ENCODE measurements around the gene SIRT6. TPM values are rescaled to one million over a fixed set of nuclear protein-coding genes. Genes with fewer than 3 reads are reported as not detected.

Gene SIRT6
- polyA plus RNA-seq, 1 of the 3 experiments (the other 2 are of a cell fraction): 41.0 TPM

DNA sequence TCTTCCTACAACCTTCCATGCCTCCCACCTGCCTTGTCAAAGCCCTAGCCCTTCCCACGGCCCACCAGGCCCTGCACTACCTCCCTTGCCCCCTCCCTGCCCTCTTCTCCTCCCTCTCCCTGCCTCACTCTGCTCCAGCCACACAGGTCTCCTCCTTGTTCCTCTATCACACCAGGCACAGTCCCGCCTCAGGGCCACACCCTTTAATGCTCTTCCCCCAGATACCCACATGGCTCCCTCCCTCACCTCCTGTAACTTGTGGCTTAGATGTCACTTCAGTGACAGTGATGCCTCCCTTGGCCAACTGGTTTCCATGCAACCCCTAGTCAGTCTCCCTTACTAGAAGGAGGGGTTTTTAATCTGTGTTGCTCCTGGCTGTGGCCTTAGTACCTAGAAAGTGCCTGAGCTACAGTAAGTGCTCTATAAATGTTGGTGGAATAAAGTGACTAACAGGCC is 1.3 kb downstream of the SIRT6 start:
- TF ChIP-seq RCOR1 (IDR thresholded peaks at IDR 0.05; ENCODE audit: low read length): no peak
- no peak for TF ChIP-seq EP300 (IDR thresholded peaks at IDR 0.05; ENCODE audit: borderline replicate concordance in 1 of 2, low read depth in 1 of 2, low read length in 1 of 2)
- TF ChIP-seq TAF1 (IDR thresholded peaks at IDR 0.05; ENCODE audit: borderline replicate concordance, low read depth, low read length): no peak
- TF ChIP-seq ELF1 (IDR thresholded peaks at IDR 0.05): no peak
- TF ChIP-seq, protein P1, sequence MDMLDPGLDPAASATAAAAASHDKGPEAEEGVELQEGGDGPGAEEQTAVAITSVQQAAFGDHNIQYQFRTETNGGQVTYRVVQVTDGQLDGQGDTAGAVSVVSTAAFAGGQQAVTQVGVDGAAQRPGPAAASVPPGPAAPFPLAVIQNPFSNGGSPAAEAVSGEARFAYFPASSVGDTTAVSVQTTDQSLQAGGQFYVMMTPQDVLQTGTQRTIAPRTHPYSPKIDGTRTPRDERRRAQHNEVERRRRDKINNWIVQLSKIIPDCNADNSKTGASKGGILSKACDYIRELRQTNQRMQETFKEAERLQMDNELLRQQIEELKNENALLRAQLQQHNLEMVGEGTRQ (IDR thresholded peaks at IDR 0.05; ENCODE audit: borderline replicate concordance, low read depth, low read length): no peak
- no peak for TF ChIP-seq FOXJ3 (CRISPR knock-in tag; IDR thresholded peaks at IDR 0.05)
- TF ChIP-seq RFX5 (IDR thresholded peaks at IDR 0.05; ENCODE audit: low read length): no peak
- TF ChIP-seq, protein P2, sequence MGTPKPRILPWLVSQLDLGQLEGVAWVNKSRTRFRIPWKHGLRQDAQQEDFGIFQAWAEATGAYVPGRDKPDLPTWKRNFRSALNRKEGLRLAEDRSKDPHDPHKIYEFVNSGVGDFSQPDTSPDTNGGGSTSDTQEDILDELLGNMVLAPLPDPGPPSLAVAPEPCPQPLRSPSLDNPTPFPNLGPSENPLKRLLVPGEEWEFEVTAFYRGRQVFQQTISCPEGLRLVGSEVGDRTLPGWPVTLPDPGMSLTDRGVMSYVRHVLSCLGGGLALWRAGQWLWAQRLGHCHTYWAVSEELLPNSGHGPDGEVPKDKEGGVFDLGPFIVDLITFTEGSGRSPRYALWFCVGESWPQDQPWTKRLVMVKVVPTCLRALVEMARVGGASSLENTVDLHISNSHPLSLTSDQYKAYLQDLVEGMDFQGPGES (IDR thresholded peaks at IDR 0.05; ENCODE audit: low read depth, low read length): no peak
- 89% methylated on average over 2 of the region's 2 CpGs for WGBS (ENCODE audit: low lambda C conversion rate)
- H3K9me2 ChIP-seq: no peaks in the 10 kb centered on the region
- H3K79me2 ChIP-seq (ENCODE audit: insufficient read depth): peaks cover 16% of the 10 kb centered on the region; the same call in 1 of the 2 replicates
- no peaks in the 10 kb centered on the region for H3F3A ChIP-seq (replicated peaks; ENCODE audit: insufficient read depth)
- H3K4me3 ChIP-seq (ENCODE audit: low read depth in 2 of 2, low read length in 1 of 2): peak overlapping the region; percentile 76 to 99; a peak in 3 of 4 replicates
- CTCF ChIA-PET: no interaction called here
- H3K4me1 ChIP-seq (ENCODE audit: control insufficient read depth in 1 of 2, insufficient read depth in 2 of 2, low read depth in 1 of 2, low read length in 1 of 2): peaks cover 0 to 7% of the 10 kb centered on the region in 2 experiments; a peak in 1 of 4 replicates
- no peaks in the 10 kb centered on the region for H4K20me1 ChIP-seq (ENCODE audit: insufficient read depth)
- peaks cover 0 to 5% of the 10 kb centered on the region in 2 experiments for H3K36me3 ChIP-seq (replicated peaks in 1 of 2; ENCODE audit: control insufficient read depth in 1 of 2, insufficient read depth in 2 of 2, low read length in 1 of 2)
- POLR2A ChIA-PET: no interaction called here
- no peaks in the 10 kb centered on the region for H3K27me3 ChIP-seq (ENCODE audit: insufficient read depth)
- H2AFZ ChIP-seq (ENCODE audit: low read depth): no peak overlapping the region
- no peak overlapping the region for H3K27ac ChIP-seq (ENCODE audit: low read depth in 2 of 2, low read length in 1 of 2)
- no peaks in the 10 kb centered on the region for H3K9me3 ChIP-seq
- peak overlapping the region; percentile 96 for H3K4me2 ChIP-seq
- no peak overlapping the region for H3K9ac ChIP-seq
- DNase-seq: no peak

DNA sequence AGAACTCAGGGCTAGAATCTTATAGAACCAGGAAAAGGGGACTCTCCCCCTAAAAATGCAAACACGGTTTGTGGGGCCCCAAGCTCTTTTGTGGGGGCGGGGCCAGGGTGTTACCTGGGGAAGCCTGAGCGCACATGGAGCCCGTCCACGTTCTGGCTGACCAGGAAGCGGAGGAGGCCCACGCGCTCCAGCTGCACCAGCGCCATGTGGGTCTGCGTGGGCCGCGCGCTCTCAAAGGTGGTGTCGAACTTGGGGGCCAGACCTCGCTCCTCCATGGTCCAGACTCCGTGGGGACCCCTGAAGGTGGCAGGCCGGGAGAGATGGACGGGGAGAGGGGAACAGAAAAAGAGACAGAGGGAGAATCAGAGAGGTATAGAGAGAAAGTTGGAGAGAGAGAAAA is 3.4 kb downstream of the SIRT6 start:
- H3K9ac ChIP-seq: no peak overlapping the region
- no peak for DNase-seq
- ChIA-PET CTCF (no interaction called here), POLR2A (no interaction called here)
- H3F3A ChIP-seq (replicated peaks; ENCODE audit: insufficient read depth): no peaks in the 10 kb centered on the region
- H3K27ac ChIP-seq (ENCODE audit: low read depth in 2 of 2, low read length in 1 of 2): no peak overlapping the region
- no peaks in the 10 kb centered on the region for H3K27me3 ChIP-seq (ENCODE audit: insufficient read depth)
- H3K36me3 ChIP-seq (replicated peaks in 1 of 2; ENCODE audit: control insufficient read depth in 1 of 2, insufficient read depth in 2 of 2, low read length in 1 of 2): peaks cover 4 to 5% of the 10 kb centered on the region in 2 experiments
- peaks cover 16% of the 10 kb centered on the region; the same call in 1 of the 2 replicates for H3K79me2 ChIP-seq (ENCODE audit: insufficient read depth)
- no peak overlapping the region for H3K4me3 ChIP-seq (ENCODE audit: low read depth in 2 of 2, low read length in 1 of 2)
- no peaks in the 10 kb centered on the region for H3K9me2 ChIP-seq
- H3K4me2 ChIP-seq: no peak overlapping the region
- no peaks in the 10 kb centered on the region for H3K9me3 ChIP-seq
- peaks cover 0 to 7% of the 10 kb centered on the region in 2 experiments; a peak in 1 of 4 replicates for H3K4me1 ChIP-seq (ENCODE audit: control insufficient read depth in 1 of 2, insufficient read depth in 2 of 2, low read depth in 1 of 2, low read length in 1 of 2)
- peaks cover under 1% of the 10 kb centered on the region; the same call in 1 of the 2 replicates for H4K20me1 ChIP-seq (ENCODE audit: insufficient read depth)
- WGBS (ENCODE audit: low lambda C conversion rate): 91% methylated on average over 18 of the region's 18 CpGs
- H2AFZ ChIP-seq (ENCODE audit: low read depth): no peak overlapping the region
- no peak for TF ChIP-seq YY1 (IDR thresholded peaks at IDR 0.05; ENCODE audit: low read depth)
- no peak for TF ChIP-seq FOXJ3 (CRISPR knock-in tag; IDR thresholded peaks at IDR 0.05)
- no peak for TF ChIP-seq NRF1 (IDR thresholded peaks at IDR 0.05; ENCODE audit: low read depth, low read length)
- TF ChIP-seq JUND (IDR thresholded peaks at IDR 0.05): no peak
- TF ChIP-seq, protein P3, sequence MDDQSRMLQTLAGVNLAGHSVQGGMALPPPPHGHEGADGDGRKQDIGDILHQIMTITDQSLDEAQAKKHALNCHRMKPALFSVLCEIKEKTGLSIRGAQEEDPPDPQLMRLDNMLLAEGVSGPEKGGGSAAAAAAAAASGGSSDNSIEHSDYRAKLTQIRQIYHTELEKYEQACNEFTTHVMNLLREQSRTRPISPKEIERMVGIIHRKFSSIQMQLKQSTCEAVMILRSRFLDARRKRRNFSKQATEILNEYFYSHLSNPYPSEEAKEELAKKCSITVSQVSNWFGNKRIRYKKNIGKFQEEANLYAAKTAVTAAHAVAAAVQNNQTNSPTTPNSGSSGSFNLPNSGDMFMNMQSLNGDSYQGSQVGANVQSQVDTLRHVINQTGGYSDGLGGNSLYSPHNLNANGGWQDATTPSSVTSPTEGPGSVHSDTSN (IDR thresholded peaks at IDR 0.05): no peak
- no peak for TF ChIP-seq RXRA (IDR thresholded peaks at IDR 0.05; ENCODE audit: borderline replicate concordance, low read depth)
- TF ChIP-seq, protein P4, sequence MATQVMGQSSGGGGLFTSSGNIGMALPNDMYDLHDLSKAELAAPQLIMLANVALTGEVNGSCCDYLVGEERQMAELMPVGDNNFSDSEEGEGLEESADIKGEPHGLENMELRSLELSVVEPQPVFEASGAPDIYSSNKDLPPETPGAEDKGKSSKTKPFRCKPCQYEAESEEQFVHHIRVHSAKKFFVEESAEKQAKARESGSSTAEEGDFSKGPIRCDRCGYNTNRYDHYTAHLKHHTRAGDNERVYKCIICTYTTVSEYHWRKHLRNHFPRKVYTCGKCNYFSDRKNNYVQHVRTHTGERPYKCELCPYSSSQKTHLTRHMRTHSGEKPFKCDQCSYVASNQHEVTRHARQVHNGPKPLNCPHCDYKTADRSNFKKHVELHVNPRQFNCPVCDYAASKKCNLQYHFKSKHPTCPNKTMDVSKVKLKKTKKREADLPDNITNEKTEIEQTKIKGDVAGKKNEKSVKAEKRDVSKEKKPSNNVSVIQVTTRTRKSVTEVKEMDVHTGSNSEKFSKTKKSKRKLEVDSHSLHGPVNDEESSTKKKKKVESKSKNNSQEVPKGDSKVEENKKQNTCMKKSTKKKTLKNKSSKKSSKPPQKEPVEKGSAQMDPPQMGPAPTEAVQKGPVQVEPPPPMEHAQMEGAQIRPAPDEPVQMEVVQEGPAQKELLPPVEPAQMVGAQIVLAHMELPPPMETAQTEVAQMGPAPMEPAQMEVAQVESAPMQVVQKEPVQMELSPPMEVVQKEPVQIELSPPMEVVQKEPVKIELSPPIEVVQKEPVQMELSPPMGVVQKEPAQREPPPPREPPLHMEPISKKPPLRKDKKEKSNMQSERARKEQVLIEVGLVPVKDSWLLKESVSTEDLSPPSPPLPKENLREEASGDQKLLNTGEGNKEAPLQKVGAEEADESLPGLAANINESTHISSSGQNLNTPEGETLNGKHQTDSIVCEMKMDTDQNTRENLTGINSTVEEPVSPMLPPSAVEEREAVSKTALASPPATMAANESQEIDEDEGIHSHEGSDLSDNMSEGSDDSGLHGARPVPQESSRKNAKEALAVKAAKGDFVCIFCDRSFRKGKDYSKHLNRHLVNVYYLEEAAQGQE (IDR thresholded peaks at IDR 0.05; ENCODE audit: low read depth, low read length): no peak
- no peak for TF ChIP-seq ZBTB33 (IDR thresholded peaks at IDR 0.05; ENCODE audit: borderline replicate concordance, low read depth)
- TF ChIP-seq ELF1 (IDR thresholded peaks at IDR 0.05): no peak
- TF ChIP-seq, protein P2 (IDR thresholded peaks at IDR 0.05; ENCODE audit: low read depth, low read length): no peak
- TF ChIP-seq TAF1 (IDR thresholded peaks at IDR 0.05; ENCODE audit: borderline replicate concordance, low read depth, low read length): no peak
- TF ChIP-seq MEF2A (IDR thresholded peaks at IDR 0.05; ENCODE audit: borderline replicate concordance, low read depth): no peak
